Sigmoid colon (tissue), 4 donors: Measurements from ENCODE around the gene YWHAG.

Source experiments
- EP300 ChIP-seq, 4 donors: sonication (generic); formaldehyde crosslinking; IDR thresholded peaks; one replicate each; pipeline ENCODE4 v1.6.1; 2017; ENCODE audit warnings: antibody characterized with exemption in 4 of 4
- POLR2A ChIP-seq, 2 donors: fragments of 450-650 bp; IDR thresholded peaks; one replicate each; pipeline ENCODE4 v1.6.1; 2016; ENCODE audit warnings: antibody characterized with exemption in 2 of 2, mild to moderate bottlenecking in 2 of 2, moderate library complexity in 2 of 2

DNA sequence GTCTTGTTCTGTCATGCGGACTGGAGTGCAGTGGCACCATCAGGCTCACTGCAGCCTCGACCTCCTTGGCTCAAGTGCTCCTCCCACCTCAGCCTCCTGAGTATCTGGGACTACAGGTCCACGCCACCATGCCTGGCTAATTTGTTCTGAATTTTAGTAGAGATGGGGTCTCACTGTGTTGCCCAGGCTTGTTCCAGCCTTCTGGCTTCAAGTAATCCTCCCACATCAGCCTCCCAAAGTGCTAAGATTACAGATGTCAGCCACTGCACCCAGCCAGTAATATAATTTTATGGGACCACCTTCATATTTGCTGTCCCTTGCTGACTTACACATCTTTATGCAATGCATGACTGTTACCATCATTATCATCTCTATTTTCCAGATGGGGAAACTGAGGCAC lies 57.8 kb downstream of the YWHAG start:
- TF ChIP-seq POLR2A (IDR thresholded peaks at IDR 0.05) (no peak), EP300 (IDR thresholded peaks at IDR 0.05) (no peak)
